ENCODE results near the gene SF3B2.

GRCh38 chr11:66008095-66008467, 44.1 kb upstream of the SF3B2 start:
- TF ChIP-seq CTCF (conservative IDR thresholded peaks at IDR 0.05; ENCODE audit: low read length) (no peak), EZH2phosphoT487 (IDR thresholded peaks at IDR 0.05; ENCODE audit: borderline replicate concordance, low read depth, low read length) (no peak)

Data from OCI-LY7 (cell line).